Measurements from ENCODE around the gene MRPS33. TPM values are rescaled to one million over a fixed set of nuclear protein-coding genes. Genes with fewer than 3 reads are reported as not detected.
A peak's percentile ranks its signal among the peaks of the same experiment; 100 is the strongest.

The MRPS33 gene
- total RNA-seq, 1 donor, result 32.4 TPM

DNA sequence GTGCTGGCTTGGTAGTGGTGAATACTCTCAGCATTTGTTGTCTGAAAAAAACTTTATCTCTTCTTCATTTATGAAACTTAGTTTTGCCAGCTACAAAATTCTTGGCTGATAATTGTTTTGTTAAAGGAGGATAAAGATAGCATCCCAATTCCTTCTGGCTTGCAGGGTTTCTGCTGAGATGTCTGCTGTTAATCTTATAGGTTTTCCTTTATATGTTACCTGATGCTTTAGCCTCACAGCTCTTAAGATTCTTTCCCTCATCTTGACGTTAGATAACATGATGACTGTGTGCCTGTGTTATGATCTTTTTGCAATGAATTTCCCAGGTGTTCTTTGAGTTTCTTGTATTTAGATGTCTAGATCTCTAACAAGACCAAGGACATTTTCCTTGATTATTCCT lies 9.9 kb upstream of the MRPS33 start:
- no peak overlapping the region for H3K4me3 ChIP-seq (ENCODE audit: low read depth, low read length)
- no peak for DNase-seq (ENCODE audit: low read depth)
- TF ChIP-seq, protein P1, sequence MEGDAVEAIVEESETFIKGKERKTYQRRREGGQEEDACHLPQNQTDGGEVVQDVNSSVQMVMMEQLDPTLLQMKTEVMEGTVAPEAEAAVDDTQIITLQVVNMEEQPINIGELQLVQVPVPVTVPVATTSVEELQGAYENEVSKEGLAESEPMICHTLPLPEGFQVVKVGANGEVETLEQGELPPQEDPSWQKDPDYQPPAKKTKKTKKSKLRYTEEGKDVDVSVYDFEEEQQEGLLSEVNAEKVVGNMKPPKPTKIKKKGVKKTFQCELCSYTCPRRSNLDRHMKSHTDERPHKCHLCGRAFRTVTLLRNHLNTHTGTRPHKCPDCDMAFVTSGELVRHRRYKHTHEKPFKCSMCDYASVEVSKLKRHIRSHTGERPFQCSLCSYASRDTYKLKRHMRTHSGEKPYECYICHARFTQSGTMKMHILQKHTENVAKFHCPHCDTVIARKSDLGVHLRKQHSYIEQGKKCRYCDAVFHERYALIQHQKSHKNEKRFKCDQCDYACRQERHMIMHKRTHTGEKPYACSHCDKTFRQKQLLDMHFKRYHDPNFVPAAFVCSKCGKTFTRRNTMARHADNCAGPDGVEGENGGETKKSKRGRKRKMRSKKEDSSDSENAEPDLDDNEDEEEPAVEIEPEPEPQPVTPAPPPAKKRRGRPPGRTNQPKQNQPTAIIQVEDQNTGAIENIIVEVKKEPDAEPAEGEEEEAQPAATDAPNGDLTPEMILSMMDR (IDR thresholded peaks at IDR 0.05; ENCODE audit: insufficient read depth, low read length), result no peak

DNA sequence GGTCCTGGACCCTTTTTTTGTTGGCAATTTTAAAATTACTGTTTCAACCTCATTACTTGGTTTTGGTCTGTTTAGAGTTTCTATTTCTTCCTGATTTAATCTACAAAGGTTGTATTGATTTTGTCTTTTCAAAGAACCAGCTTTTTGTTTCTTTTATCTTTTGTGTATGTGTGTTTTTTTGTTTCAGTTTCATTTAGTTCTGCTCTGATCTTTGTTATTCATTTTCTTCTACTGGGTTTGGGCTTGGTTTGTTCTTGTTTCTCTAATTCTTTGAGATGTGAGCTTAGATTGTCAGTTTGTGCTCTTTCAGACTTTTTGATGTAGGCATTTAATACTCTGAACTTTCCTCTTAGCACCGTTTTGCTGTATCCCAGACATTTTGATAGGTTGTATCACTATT lies 8.5 kb upstream of the MRPS33 start:
- no peak overlapping the region for H3K4me3 ChIP-seq (ENCODE audit: low read depth, low read length)
- TF ChIP-seq, protein P1 (IDR thresholded peaks at IDR 0.05; ENCODE audit: insufficient read depth, low read length), result no peak
- no peak for DNase-seq (ENCODE audit: low read depth)

DNA sequence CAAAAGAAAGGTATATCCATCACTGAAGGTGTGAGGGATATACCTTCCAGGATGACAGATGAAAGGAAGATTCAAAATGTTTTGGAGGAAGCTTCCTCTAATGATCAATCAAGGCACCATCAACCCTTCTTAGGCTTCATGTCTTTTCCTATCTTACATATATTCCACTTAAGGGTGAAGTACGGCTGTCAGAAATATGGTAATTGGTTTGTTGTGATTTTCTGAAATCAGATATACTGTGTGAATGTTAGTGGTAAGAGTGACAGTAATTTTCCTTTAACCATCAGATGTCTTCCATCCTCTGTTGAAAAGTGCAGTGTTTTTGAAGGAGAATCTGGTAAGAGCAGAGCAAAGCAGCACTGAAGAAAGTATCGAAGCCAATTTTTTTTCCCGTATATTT lies 2.8 kb upstream of the MRPS33 start:
- no peak for DNase-seq (ENCODE audit: low read depth)
- H3K4me3 ChIP-seq (ENCODE audit: low read depth, low read length), result no peak overlapping the region
- TF ChIP-seq, protein P1 (IDR thresholded peaks at IDR 0.05; ENCODE audit: insufficient read depth, low read length), result no peak

DNA sequence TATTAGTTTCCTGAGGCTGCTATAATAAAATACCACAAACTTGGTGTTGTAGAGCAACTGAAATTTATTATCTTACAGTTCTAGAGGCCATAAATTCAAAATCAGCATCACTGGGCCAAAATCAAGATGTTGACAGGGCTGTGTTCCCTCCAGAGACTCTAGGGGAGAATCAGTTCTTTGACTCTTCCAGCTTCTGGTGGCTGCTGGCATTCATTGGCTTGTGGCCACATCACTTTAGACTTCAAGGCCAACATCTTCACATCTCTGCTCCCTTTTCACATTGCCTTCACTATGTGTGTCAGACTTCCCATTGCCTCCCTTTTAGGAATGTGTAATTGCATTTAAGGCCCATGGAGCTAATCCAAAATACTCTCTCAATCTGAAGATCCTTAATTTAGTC lies 1.6 kb upstream of the MRPS33 start:
- no peak for DNase-seq (ENCODE audit: low read depth)
- no peak overlapping the region for H3K4me3 ChIP-seq (ENCODE audit: low read depth, low read length)
- TF ChIP-seq, protein P1 (IDR thresholded peaks at IDR 0.05; ENCODE audit: insufficient read depth, low read length), result no peak

DNA sequence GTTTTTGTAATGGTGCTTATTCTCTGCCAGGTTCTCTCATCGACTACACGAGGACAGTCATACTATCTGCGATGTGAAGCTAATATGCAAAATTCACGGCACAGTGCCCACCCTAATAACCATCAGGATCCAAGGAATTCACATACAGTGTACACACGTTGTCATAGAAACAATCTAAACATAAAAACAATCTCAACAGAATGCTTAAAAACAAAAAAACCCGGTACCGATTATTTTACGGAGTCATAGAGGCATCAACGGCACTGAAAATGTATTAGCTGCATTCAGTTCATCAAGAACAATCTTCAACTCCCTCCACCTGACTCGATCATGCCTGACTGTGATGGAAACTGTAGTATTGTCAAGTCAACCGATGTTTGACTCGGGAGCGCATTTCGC lies 628 bp downstream of the MRPS33 start:
- DNase-seq (ENCODE audit: low read depth), result no peak
- TF ChIP-seq, protein P1 (IDR thresholded peaks at IDR 0.05; ENCODE audit: insufficient read depth, low read length), result no peak
- peak overlapping the region; percentile 85 for H3K4me3 ChIP-seq (ENCODE audit: low read depth, low read length)

DNA sequence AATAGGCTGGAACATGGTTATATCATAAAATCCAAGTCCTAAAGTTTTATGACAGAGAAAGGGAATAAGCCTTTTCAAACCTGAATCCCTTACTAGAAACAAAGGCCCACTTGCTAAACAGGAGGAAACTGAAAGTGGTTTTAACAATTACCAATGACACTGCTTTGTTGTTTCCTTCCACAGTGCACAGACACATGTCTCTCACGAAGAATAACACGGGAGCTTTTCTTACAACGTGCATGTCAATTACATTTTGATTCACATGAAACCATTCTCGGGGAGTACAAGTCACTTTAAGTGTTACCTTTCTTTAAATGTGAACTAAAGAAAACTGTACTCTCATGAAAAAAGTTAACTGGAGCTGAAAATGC lies 1.4 kb downstream of the MRPS33 start:
- TF ChIP-seq, protein P1 (IDR thresholded peaks at IDR 0.05; ENCODE audit: insufficient read depth, low read length), result no peak
- DNase-seq (ENCODE audit: low read depth), result no peak
- H3K4me3 ChIP-seq (ENCODE audit: low read depth, low read length), result no peak overlapping the region

DNA sequence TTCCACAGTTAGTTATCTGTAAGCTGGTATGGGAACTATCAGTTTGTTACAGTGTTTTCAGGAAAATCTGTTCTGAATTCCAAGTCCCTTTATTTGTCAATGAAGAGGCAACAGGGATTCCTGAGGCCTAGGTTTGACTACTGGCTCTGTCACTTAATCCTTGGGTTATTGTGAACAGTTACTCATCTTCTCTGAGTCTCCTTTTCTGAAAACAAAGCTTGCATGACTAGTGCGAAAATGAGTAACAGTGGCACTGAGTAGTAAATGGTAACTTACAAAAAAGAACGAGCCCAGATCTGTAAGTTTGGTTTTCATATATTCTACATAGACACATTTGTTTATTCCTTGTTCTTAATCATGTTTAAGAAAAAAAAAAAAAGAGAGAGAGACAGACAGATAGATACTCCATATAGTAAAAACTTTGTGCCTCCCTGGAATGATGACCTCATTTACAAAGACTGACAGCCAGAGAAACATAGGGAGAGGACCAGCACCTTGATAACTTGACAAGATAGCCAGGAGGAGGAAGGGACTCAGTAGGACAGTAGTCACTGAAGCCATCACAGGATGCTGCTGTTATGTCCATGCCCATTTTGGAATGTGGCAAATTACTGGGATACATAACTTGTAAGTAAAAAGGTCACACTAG lies 1.9 kb downstream of the MRPS33 start:
- TF ChIP-seq, protein P1 (IDR thresholded peaks at IDR 0.05; ENCODE audit: insufficient read depth, low read length), result no peak
- DNase-seq (ENCODE audit: low read depth), result no peak
- H3K4me3 ChIP-seq (ENCODE audit: low read depth, low read length), result no peak overlapping the region

All from fibroblast of the aortic adventitia (primary cell).